Muscle layer of duodenum (tissue), 2 donors: ENCODE data around the gene CPNE1.
A peak's percentile ranks its signal among the peaks of the same experiment; 100 is the strongest.

ENCODE experiments used
- H3K27ac ChIP-seq: one replicate; pipeline ENCODE4 v1.7.0; 2013; ENCODE audit warnings: mild to moderate bottlenecking, low read length
- H3K27me3 ChIP-seq: one replicate; pipeline ENCODE4 v1.7.0; 2013; ENCODE audit warnings: low read depth, mild to moderate bottlenecking, control low read depth, low read length
- H3K36me3 ChIP-seq, 2 donors: one replicate each; pipeline ENCODE4 v1.7.0; 2013; ENCODE audit warnings: low read length in 2 of 2, control low read depth in 1 of 2, mild to moderate bottlenecking in 1 of 2; ENCODE audit not compliant: insufficient read depth in 2 of 2, control insufficient read depth in 1 of 2
- H3K4me1 ChIP-seq, 2 donors: one replicate each; pipeline ENCODE4 v1.7.0; 2013; ENCODE audit warnings: low read length in 2 of 2, mild to moderate bottlenecking in 2 of 2, control low read depth in 1 of 2, moderate library complexity in 1 of 2; ENCODE audit not compliant: insufficient read depth in 2 of 2, control insufficient read depth in 1 of 2
- H3K4me3 ChIP-seq, 2 donors: one replicate each; pipeline ENCODE4 v1.7.0; 2013; ENCODE audit warnings: low read length in 2 of 2, low read depth in 1 of 2, mild to moderate bottlenecking in 1 of 2
- H3K9me3 ChIP-seq, 2 donors: one replicate each; pipeline ENCODE4 v1.7.0; 2013; ENCODE audit warnings: low read length in 2 of 2, control low read depth in 1 of 2, mild to moderate bottlenecking in 1 of 2; ENCODE audit not compliant: control insufficient read depth in 1 of 2
- donor health status: healthy.

Gene CPNE1

DNA sequence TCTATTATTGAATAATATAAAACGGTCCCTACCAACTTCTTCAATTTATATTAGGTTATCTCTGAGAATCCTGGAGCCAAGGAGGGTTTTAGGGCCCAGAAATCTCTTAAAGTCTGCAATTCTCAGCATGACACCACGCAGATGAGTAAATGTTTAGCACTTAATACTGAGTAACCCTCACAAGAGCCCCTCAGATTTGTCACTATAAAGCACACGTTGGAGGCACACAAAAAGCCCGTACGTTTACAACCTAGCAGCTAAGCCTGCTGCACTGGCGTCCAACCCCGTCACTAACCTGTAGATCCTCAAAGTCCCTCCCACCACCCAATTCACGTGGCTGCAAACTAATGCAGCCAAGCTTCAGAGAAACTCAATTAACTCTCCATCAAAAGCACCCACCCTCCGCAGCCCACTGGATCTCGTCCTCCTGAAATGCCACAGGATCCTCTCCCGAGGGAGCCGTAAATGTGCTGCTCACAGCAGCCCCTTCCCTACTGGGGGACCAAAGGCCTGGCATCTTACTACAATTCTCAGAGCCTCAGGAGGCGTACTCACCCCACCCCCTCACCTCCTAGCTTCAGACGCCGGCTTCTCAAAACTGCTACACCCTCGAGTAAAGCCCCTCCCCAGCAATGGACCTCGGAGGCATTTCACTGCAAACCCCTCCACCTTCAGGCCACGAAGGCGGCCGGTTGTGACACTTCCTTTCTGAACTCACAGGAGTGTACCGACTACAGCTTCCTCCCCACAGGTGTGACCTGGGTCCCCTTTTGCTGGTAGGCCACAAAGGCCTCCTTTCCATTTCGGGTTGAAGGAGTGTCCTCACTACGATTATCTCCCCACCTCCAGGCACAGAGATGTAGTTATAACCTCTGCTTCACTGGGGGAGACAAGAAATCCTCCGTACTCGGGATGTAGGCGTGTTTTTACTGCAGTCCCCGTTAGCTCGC lies 909 bp downstream of the CPNE1 start:
- H3K9me3 ChIP-seq: no peaks in the 10 kb centered on the region
- peak overlapping the region; percentile 74 to 96 for H3K4me3 ChIP-seq
- no peaks in the 10 kb centered on the region for H3K27me3 ChIP-seq
- H3K27ac ChIP-seq: peak overlapping the region; percentile 99
- H3K36me3 ChIP-seq: peaks cover 5 to 13% of the 10 kb centered on the region in 2 donors
- H3K4me1 ChIP-seq: peaks cover 11 to 36% of the 10 kb centered on the region in 2 donors

DNA sequence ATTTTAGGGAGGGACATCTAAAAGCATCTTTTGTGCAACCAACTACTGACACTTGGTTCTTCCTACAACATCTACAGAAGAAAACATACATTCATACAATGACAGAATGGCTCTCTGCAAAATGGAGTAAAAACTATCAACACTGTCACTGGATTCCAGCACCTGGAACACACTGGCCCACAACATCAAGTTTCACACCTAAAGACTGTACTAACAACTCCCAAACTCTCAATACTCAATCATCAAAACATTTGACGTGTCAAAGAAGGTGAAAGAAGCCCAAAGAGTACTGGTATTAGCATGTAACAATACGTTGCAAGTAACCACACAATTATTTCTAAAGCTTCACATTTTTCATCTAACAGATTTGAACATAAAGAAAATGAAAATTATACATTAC lies 2.1 kb downstream of the CPNE1 start:
- H3K9me3 ChIP-seq: no peaks in the 10 kb centered on the region
- H3K4me3 ChIP-seq: peak overlapping the region; percentile 74 to 96
- peaks cover 0 to 8% of the 10 kb centered on the region in 2 donors for H3K36me3 ChIP-seq
- no peaks in the 10 kb centered on the region for H3K27me3 ChIP-seq
- no peak overlapping the region for H3K27ac ChIP-seq
- H3K4me1 ChIP-seq: peaks cover 11 to 44% of the 10 kb centered on the region in 2 donors

DNA sequence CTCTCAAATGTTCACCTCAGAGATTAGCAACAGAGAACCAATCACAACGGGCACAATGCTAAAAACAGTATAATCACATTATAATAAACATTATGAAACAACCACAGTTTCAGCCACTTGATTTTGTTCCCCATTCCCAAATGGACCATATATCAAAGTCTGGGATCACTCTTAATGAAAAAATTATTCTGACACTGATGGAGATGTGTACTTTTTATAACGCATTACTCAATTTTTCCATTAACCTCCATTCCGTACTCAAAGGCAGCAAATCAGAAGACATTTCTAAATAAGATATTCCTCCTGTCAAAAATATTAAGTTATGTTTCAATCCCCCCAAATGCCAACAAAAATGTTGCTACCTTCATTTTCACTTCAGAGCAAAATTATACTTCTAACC lies 2.8 kb downstream of the CPNE1 start:
- peaks cover 17 to 49% of the 10 kb centered on the region in 2 donors for H3K4me1 ChIP-seq
- H3K36me3 ChIP-seq: peaks cover 0 to 8% of the 10 kb centered on the region in 2 donors
- no peaks in the 10 kb centered on the region for H3K9me3 ChIP-seq
- no peaks in the 10 kb centered on the region for H3K27me3 ChIP-seq
- H3K27ac ChIP-seq: no peak overlapping the region
- peak overlapping the region; percentile 74 to 96 for H3K4me3 ChIP-seq

DNA sequence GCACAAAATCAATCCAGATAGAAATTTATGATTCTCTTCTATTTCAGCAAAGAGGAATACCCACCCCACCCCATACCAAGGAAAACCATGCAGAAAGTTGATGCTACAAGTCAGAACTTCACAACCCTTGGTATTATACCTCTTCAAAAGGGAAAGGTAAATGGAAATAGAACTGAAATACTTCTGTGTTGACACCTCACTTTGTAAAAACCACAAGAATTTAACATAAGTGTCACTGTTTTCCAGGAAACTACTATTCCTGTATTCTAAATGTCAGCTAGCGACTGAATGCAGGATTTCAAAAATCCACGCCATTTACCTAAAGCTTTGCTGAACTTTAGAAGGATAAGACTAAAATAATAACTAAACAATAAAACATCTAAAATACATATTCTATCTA lies 3.6 kb downstream of the CPNE1 start:
- Histone ChIP-seq H3K4me3 (peak overlapping the region in 1 of 2 donors; percentile 74), H3K36me3 (peaks cover 0 to 8% of the 10 kb centered on the region in 2 donors), H3K27ac (no peak overlapping the region), H3K9me3 (no peaks in the 10 kb centered on the region), H3K4me1 (peaks cover 17 to 49% of the 10 kb centered on the region in 2 donors), H3K27me3 (no peaks in the 10 kb centered on the region)

DNA sequence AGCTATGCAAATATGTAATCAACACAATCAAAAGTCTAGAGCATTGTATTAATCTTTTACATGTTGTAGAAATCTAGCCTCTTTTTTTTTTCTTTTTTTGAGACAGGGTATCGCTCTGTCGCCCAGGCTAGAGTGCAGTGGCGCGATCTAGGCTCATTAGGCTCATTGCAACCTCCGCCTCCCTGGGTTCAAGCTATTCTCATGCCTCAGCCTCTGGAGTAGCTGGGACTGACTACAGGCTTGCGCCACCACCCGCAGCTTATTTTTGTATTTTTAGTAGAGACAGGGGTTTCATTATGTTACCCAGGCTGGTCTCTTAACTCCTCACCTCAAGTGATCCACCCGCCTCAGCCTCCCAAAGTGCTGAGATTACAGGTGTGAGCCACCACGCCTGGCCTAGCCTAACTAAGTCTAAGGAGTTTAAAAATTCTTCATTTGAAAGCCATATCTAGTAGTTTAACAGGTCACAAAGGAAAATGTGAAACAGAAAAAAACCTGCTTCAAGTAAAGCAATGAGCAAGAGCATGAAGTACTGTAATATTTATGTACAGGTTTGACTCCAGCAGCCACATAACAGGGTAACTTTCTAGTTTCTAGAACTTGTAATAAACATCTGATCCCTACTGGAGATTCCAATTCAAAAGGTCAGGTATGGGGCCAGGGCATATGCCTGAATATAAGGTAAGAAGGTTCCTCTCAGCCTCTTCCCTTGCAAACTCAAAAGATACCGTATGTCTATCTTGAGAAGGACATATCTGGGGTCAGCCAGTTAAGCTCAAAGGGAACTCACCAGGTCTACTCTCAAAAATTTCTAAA lies 4.4 kb downstream of the CPNE1 start:
- H3K4me1 ChIP-seq: peaks cover 17 to 49% of the 10 kb centered on the region in 2 donors
- H3K9me3 ChIP-seq: no peaks in the 10 kb centered on the region
- H3K36me3 ChIP-seq: peaks cover 2 to 8% of the 10 kb centered on the region in 2 donors
- peak overlapping the region in 1 of 2 donors; percentile 74 for H3K4me3 ChIP-seq
- H3K27ac ChIP-seq: no peak overlapping the region
- no peaks in the 10 kb centered on the region for H3K27me3 ChIP-seq

DNA sequence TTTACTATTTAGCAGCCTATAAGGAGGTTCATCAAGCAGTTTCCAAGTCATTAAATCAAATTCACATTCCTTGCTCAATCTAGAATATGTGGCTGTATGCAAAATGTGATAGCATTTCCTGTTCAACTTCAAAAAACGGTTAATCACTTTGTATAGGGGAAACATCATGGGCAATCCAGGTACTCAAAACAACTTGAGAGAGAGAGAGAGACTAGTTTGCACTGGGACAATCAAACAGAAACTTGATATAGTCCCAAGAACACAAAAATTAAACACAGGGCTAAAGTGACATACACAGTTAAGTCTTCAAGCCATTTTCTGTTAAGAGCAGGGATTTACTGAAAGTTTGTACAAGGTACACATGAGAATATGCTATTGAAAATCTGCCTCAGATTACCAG lies 7.4 kb downstream of the CPNE1 start:
- H3K4me1 ChIP-seq: peaks cover 11 to 44% of the 10 kb centered on the region in 2 donors
- peaks cover 24 to 30% of the 10 kb centered on the region in 2 donors for H3K36me3 ChIP-seq
- no peaks in the 10 kb centered on the region for H3K9me3 ChIP-seq
- H3K4me3 ChIP-seq: no peak overlapping the region
- H3K27ac ChIP-seq: no peak overlapping the region
- no peaks in the 10 kb centered on the region for H3K27me3 ChIP-seq

DNA sequence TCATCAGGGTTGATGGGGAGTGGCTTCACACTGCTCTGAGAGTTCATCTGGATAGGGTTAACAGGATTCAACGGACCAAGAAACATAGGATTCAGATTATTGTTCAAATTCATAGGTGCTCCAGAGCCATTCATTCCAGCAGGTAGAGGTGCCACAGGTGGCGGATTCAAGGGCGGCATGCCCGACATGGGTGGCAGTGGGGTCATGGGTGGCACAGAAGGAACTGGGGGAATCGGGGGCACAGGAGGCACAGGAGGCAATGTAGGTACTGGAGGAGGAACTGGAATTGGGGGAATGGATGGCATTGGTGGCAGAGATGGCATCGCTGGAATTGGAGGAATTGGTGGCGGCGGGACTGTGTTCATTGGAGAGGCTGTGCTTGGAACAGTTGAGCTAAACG lies 10.3 kb downstream of the CPNE1 start:
- Histone ChIP-seq H3K36me3 (peaks cover 24 to 33% of the 10 kb centered on the region in 2 donors), H3K4me1 (peaks cover 7 to 33% of the 10 kb centered on the region in 2 donors), H3K9me3 (no peaks in the 10 kb centered on the region), H3K27ac (no peak overlapping the region), H3K4me3 (no peak overlapping the region), H3K27me3 (no peaks in the 10 kb centered on the region)

DNA sequence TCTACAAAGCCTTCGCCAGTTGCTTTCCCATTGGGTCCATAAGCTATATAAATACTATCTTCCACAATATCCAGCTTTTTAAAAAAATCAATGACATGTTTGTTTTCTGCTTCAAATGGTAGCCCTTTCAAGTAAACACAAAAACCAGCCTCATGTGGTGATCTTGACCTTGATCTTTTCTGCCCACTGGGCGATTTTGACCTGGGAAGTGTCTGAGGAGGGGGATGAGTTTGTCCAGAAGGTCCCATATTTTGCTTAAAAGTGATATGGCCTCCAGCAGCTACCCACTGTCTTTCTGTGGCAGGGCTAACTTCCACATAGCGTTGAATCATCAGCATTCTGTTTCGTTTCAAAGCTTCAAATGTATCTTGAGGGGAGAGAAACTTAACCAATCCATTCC lies 10.8 kb downstream of the CPNE1 start:
- peaks cover 11 to 38% of the 10 kb centered on the region in 2 donors for H3K4me1 ChIP-seq
- H3K4me3 ChIP-seq: no peak overlapping the region
- peaks cover 24 to 33% of the 10 kb centered on the region in 2 donors for H3K36me3 ChIP-seq
- no peaks in the 10 kb centered on the region for H3K9me3 ChIP-seq
- no peaks in the 10 kb centered on the region for H3K27me3 ChIP-seq
- no peak overlapping the region for H3K27ac ChIP-seq

DNA sequence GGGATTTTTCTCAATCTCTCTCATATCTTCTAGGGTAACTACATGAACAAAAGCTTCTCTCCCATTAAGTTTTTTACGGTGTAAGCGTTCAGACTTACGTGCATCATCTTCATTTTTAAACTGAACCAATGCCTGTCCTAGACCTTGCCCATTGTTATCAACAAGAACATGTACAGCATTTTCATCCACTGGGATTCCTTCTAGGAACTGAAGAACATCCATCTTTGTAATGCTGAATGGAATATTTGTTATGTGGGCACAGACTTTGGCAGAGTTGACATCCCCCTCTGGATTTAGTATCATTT lies 11.3 kb downstream of the CPNE1 start:
- no peaks in the 10 kb centered on the region for H3K9me3 ChIP-seq
- H3K36me3 ChIP-seq: peaks cover 24 to 33% of the 10 kb centered on the region in 2 donors
- no peak overlapping the region for H3K4me3 ChIP-seq
- no peak overlapping the region for H3K27ac ChIP-seq
- H3K27me3 ChIP-seq: no peaks in the 10 kb centered on the region
- peaks cover 16 to 41% of the 10 kb centered on the region in 2 donors for H3K4me1 ChIP-seq

DNA sequence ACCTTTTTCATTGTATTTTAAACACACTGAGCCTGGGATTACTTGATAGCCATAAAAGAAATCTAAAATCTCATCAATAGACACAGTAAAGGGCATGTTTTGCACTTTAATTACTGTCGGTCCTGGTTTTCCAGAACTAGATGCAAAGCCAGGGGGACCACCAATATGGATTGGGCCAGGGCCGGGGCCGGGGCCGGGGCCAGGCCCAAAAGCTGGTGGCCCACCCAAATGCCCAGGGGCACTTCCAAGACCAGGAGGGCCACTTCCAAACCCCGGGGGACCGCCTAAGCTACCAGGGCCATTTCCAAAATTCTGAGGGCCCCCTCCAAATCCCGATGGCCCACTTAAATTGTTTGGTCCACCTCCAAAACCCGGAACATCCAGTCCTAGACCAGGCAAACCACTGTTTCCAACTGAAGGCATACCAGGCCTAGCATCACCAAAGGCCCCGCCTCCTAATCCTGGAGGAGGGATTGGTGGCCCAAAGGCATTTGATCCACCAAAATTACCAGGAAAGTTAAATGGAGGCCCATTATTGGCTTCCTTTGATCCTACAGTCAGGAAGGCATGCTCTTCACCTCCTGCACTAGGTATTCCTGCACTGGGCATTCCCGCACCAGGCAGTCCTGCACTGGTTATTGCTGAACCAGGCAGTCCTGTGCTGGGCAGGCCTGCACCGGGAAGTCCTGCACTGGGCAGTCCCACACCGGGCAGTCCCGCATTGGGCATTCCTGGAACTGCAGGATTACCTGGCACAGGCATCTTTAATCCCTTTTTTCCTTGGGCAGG lies 11.9 kb downstream of the CPNE1 start:
- H3K4me3 ChIP-seq: no peak overlapping the region
- no peak overlapping the region for H3K27ac ChIP-seq
- no peaks in the 10 kb centered on the region for H3K27me3 ChIP-seq
- peaks cover 16 to 43% of the 10 kb centered on the region in 2 donors for H3K4me1 ChIP-seq
- H3K9me3 ChIP-seq: no peaks in the 10 kb centered on the region
- H3K36me3 ChIP-seq: peaks cover 24 to 33% of the 10 kb centered on the region in 2 donors

DNA sequence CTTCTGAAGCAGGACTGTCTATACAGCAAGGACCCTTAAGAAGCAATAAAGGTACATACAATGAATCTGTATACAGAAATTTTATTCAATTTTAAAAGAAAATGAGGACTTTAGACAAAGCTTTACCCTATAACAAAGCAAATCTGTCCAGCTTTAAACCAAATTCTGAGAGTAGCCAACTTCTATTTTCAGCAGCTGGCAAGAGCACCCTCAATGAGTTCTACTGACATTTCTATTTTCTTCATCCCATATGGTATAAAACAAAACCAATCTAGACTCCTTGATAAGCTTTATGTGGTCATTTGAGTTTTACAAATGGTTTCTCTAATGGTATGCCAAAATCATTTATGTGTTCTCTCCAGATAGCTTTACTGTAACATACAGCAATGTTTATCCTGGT lies 12.7 kb downstream of the CPNE1 start:
- Histone ChIP-seq H3K9me3 (no peaks in the 10 kb centered on the region), H3K4me3 (no peak overlapping the region), H3K27ac (no peak overlapping the region), H3K27me3 (no peaks in the 10 kb centered on the region), H3K4me1 (peaks cover 10 to 35% of the 10 kb centered on the region in 2 donors), H3K36me3 (peaks cover 24 to 33% of the 10 kb centered on the region in 2 donors)
